DOHH2 (cell line): Measurements from ENCODE around the gene ENKUR.

Experiments used
- CTCF ChIP-seq: fragments of 200-600 bp; sonication (generic); IDR thresholded peaks from one replicate; pipeline ENCODE4 v1.5.1; 2014; ENCODE audit warnings: antibody characterized with exemption, mild to moderate bottlenecking, low read depth, low read length; ENCODE audit not compliant: poor library complexity, severe bottlenecking
- EZH2phosphoT487 ChIP-seq: fragments of 200-600 bp; sonication (generic); IDR thresholded peaks from 2 replicates; pipeline ENCODE4 v1.6.1; 2017; ENCODE audit warnings: borderline replicate concordance, mild to moderate bottlenecking, antibody characterized with exemption, low read length, moderate library complexity, mixed read lengths

- TF ChIP-seq CTCF: no peak
- no peak for TF ChIP-seq EZH2phosphoT487
Measured at GRCh38 chr10:25024528-25024927, 8.6 kb upstream of the ENKUR start.
